Loucy (cell line): ENCODE data around the gene STPG3.

Experiments
- EZH2phosphoT487 ChIP-seq: fragments of 200-600 bp; IDR thresholded peaks from 2 replicates; pipeline ENCODE4 v1.6.1; 2018; ENCODE audit warnings: antibody characterized with exemption, mild to moderate bottlenecking, moderate library complexity, borderline replicate concordance
- TF ChIP-seq, protein P1 (sequence below): fragments of 200-600 bp; sonication (generic); conservative IDR thresholded peaks from 2 replicates; pipeline ENCODE4 v1.5.1; 2014; ENCODE audit warnings: mild to moderate bottlenecking, antibody characterized with exemption, low read length

- TF ChIP-seq, protein P1, sequence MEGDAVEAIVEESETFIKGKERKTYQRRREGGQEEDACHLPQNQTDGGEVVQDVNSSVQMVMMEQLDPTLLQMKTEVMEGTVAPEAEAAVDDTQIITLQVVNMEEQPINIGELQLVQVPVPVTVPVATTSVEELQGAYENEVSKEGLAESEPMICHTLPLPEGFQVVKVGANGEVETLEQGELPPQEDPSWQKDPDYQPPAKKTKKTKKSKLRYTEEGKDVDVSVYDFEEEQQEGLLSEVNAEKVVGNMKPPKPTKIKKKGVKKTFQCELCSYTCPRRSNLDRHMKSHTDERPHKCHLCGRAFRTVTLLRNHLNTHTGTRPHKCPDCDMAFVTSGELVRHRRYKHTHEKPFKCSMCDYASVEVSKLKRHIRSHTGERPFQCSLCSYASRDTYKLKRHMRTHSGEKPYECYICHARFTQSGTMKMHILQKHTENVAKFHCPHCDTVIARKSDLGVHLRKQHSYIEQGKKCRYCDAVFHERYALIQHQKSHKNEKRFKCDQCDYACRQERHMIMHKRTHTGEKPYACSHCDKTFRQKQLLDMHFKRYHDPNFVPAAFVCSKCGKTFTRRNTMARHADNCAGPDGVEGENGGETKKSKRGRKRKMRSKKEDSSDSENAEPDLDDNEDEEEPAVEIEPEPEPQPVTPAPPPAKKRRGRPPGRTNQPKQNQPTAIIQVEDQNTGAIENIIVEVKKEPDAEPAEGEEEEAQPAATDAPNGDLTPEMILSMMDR = no peak
- no peak for TF ChIP-seq EZH2phosphoT487
These were observed 5.8 kb downstream of the STPG3 start for GRCh38 chr9:137256856-137257255.
